ENCODE measurements around the gene HDGFL1. TPM values are rescaled to one million over a fixed set of nuclear protein-coding genes. Genes with fewer than 3 reads are reported as not detected.

The HDGFL1 gene
- polyA plus RNA-seq, 1 donor from 2014 or later = not detected

DNA sequence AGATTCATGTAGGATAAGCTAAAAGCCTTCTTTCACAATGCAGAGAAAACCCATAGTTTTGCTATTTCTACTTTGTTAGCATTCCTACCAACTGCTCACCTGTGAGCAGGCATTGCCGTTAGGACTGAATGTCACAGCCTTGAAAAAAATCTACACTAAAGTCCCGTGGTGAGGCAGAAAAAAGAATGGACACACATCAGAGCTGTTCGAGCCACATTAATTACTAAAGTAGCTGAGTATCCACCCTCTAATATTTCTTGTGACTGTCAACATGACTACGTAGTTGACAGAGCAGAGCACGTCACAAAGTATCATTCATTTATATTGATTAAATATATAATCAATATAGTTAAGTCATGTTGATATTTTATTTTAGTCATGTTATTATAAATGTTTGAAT lies 10.1 kb downstream of the HDGFL1 start:
- Histone ChIP-seq H3K9me2 (ENCODE audit: insufficient read depth, low read length) (no peaks in the 10 kb centered on the region), H3K79me2 (replicated peaks; ENCODE audit: insufficient read depth, low read length) (no peaks in the 10 kb centered on the region), H2AFZ (ENCODE audit: low read depth, low read length) (no peak overlapping the region), H3K27ac (ENCODE audit: low read length) (no peak overlapping the region), H3K27me3 (ENCODE audit: insufficient read depth, low read depth, low read length) (no peaks in the 10 kb centered on the region), H3F3A (ENCODE audit: insufficient read depth, low read length, poor library complexity, severe bottlenecking) (no peaks in the 10 kb centered on the region), H3K36me3 (ENCODE audit: insufficient read depth, low read length) (no peaks in the 10 kb centered on the region), H4K20me1 (ENCODE audit: insufficient read depth) (no peaks in the 10 kb centered on the region), H3K9me3 (ENCODE audit: low read length) (no peaks in the 10 kb centered on the region), H3K9ac (ENCODE audit: low read length) (no peak overlapping the region), H3K4me3 (ENCODE audit: low read length) (no peak overlapping the region), H3K4me2 (ENCODE audit: low read length) (no peak overlapping the region)
- TF ChIP-seq POLR2AphosphoS5 (IDR thresholded peaks at IDR 0.05) = no peak
- TF ChIP-seq, protein P1, sequence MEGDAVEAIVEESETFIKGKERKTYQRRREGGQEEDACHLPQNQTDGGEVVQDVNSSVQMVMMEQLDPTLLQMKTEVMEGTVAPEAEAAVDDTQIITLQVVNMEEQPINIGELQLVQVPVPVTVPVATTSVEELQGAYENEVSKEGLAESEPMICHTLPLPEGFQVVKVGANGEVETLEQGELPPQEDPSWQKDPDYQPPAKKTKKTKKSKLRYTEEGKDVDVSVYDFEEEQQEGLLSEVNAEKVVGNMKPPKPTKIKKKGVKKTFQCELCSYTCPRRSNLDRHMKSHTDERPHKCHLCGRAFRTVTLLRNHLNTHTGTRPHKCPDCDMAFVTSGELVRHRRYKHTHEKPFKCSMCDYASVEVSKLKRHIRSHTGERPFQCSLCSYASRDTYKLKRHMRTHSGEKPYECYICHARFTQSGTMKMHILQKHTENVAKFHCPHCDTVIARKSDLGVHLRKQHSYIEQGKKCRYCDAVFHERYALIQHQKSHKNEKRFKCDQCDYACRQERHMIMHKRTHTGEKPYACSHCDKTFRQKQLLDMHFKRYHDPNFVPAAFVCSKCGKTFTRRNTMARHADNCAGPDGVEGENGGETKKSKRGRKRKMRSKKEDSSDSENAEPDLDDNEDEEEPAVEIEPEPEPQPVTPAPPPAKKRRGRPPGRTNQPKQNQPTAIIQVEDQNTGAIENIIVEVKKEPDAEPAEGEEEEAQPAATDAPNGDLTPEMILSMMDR (IDR thresholded peaks at IDR 0.05; ENCODE audit: poor library complexity, severe bottlenecking) = no peak
- no peak for TF ChIP-seq SMC3 (conservative IDR thresholded peaks at IDR 0.05; ENCODE audit: poor library complexity)
- no peak for TF ChIP-seq TAF1 (IDR thresholded peaks at IDR 0.05; ENCODE audit: low read depth)
- no peak for TF ChIP-seq REST (IDR thresholded peaks at IDR 0.05; ENCODE audit: borderline replicate concordance)
- no peak for TF ChIP-seq EZH2 (IDR thresholded peaks at IDR 0.05; ENCODE audit: borderline replicate concordance, insufficient read depth, low read length, poor library complexity, severe bottlenecking)
- TF ChIP-seq RAD21 (conservative IDR thresholded peaks at IDR 0.05) = no peak

DNA sequence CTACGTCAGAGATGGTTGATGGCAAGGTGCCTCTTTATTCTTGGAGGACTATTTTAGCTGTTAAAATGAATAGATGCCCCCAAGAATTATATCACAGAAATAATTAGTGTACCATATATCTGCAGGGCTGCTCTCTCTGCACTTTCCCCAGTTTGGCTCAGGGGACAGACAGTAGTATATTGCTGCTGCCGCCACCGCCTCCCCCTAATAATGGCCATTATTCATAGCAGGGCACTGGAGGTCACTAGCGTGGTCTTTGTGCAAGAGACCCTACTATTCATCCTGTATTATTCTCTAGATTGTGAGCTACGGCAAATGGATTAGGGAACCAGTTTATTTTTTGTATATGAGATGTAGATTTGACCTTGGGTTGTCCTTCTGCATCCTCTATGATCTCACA lies 11.0 kb downstream of the HDGFL1 start:
- Histone ChIP-seq H3K9me3 (ENCODE audit: low read length) (no peaks in the 10 kb centered on the region), H3K27ac (ENCODE audit: low read length) (peak overlapping the region; percentile 39), H3K4me2 (ENCODE audit: low read length) (no peak overlapping the region), H3K36me3 (ENCODE audit: insufficient read depth, low read length) (no peaks in the 10 kb centered on the region), H3F3A (ENCODE audit: insufficient read depth, low read length, poor library complexity, severe bottlenecking) (no peaks in the 10 kb centered on the region), H4K20me1 (ENCODE audit: insufficient read depth) (no peaks in the 10 kb centered on the region), H3K9me2 (ENCODE audit: insufficient read depth, low read length) (no peaks in the 10 kb centered on the region), H3K4me3 (ENCODE audit: low read length) (no peak overlapping the region), H2AFZ (ENCODE audit: low read depth, low read length) (no peak overlapping the region), H3K79me2 (replicated peaks; ENCODE audit: insufficient read depth, low read length) (no peaks in the 10 kb centered on the region), H3K27me3 (ENCODE audit: insufficient read depth, low read depth, low read length) (no peaks in the 10 kb centered on the region), H3K9ac (ENCODE audit: low read length) (no peak overlapping the region)
- TF ChIP-seq EP300 (conservative IDR thresholded peaks at IDR 0.05; ENCODE audit: poor library complexity, severe bottlenecking) (no peak), MXI1 (conservative IDR thresholded peaks at IDR 0.05; ENCODE audit: poor library complexity, severe bottlenecking) (no peak)
